Cerebellar nuclear complex (tissue), 1 donor: Measurements from ENCODE around the gene EPHA3.

ENCODE experiments used
- DNase-seq, 2 experiments: peaks; one replicate each; lab custom pipeline; 2025; lab: John Stamatoyannopoulos, UW

EPHA3 gene

DNA sequence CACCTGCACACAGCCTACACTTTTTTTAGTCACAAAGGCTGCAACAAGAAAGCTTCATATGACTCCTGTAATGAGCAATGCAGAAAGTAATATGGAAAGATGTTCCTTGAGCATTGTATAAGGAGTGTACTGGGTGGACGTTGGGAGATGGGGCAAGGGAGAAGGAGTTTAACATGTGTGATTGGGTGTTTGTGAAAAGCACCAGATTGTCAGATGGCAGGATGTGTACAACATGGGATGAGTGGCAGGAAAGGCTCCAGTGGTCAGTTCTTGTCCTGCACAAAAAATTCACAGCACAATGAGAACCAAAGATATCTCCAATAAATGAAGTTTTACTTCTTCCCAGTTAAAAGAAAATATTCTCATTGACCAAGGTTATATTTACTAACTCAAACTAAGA is 255.1 kb downstream of the EPHA3 start:
- no peak for DNase-seq

DNA sequence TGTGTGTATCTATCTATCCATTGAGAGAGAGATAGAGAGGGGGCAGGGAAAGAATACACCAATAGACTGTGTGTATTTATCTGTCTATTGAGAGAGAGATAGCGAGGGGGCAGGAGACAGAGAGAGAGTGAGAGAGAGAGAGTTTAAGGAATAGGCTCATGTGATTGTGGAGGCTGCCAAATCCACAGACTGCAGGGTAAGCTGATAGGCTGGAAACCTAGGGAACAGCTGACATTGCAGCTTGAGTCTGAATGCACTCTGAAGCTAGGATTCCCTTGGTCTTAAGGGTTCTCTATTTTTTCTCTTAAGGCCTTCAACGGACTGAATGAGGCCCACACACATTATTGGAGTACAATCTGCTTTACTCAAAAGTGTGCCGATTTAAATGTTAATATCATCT is 255.8 kb downstream of the EPHA3 start:
- DNase-seq: no peak

DNA sequence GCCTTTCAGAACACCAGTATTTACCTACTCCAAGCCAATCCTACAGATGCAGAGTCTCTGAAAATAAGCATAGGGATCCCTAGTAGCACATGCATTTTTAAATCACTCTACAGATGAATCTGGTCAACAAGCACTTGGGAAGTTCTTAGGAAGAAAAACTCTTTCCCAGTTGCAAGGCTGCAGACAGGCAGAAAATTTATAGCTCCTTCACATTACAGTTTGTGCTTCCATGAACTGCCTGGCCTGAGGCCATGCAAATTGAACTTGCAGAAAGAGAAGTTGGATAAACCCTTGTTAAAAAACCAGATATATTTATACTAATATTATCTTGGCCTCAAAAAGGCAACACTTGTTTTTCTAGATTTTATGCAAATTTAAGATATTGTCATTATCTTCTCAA is 256.9 kb downstream of the EPHA3 start:
- DNase-seq: no peak

GRCh38 chr3:89367166-89367565 is 259.7 kb downstream of the EPHA3 start:
- DNase-seq: no peak

GRCh38 chr3:89368846-89369245 is 261.4 kb downstream of the EPHA3 start:
- DNase-seq: no peak

- no peak for DNase-seq
These were observed 265.0 kb downstream of the EPHA3 start for GRCh38 chr3:89372456-89372855.

GRCh38 chr3:89373434-89373833 is 266.0 kb downstream of the EPHA3 start:
- DNase-seq: no peak

GRCh38 chr3:89375451-89375850 is 268.0 kb downstream of the EPHA3 start:
- no peak for DNase-seq

- no peak for DNase-seq
These were observed 272.6 kb downstream of the EPHA3 start for GRCh38 chr3:89380016-89380415.

- no peak for DNase-seq
These were observed 285.6 kb downstream of the EPHA3 start for GRCh38 chr3:89392991-89393390.

- no peak for DNase-seq
These were observed 288.0 kb downstream of the EPHA3 start for GRCh38 chr3:89395456-89395855.

DNA sequence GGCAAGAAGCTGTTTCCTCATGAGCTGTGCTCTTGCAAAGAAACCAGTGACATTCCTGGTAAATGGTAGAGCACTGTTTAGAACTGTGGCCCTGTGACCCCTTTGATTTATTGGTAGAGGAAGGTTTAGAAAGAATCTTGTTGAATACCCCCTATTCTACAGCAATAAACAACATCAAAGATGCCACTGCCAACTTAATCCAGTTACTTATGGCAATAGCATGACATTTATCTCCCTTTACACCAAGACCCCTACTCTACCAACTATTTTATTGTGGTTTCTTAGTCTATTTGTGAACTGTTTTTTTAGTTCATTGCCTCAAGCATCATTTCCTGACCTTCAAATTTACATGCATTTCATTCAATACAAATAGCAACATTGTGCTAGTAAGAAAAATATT is 288.6 kb downstream of the EPHA3 start:
- DNase-seq: no peak

DNA sequence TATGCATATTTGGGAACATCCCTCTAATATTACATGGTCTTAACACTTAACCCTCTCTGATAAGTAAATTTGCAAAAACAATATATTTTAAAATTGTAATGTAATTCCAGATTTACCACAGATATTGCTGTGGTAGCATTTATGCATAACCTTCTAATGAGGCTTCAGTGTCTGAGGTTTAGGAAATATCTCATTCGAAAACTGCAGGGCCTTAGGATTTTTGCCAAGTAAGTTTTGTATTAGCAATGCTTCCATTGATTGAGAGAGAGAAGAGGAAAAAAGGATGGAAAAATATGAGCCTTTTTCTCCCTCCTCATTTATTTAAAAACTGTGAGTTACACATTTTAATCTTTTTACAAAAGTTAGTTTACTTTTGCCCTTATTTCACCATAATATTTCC is 294.6 kb downstream of the EPHA3 start:
- no peak for DNase-seq

DNA sequence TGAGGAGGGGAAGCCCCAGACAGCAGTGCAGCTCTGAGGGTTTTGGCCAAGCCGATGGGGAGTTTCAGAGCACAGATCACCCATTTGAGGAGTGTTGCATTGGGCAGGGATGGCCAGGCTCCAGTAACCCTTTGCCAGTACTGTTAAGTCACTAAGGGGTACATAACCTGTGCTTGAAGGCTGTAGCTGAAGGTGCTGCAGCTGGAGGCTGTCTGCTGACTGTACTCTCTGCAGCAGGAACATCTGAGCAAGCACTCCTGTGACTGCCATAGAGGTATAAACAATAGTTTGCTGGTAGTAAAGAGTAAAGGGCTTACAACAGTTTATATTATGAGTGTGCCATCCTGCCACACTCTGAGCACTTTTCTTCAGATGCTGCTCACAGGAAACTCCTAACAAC is 297.8 kb downstream of the EPHA3 start:
- DNase-seq: no peak

GRCh38 chr3:89405593-89405992 is 298.2 kb downstream of the EPHA3 start:
- DNase-seq: no peak

- DNase-seq: no peak
These were observed 303.8 kb downstream of the EPHA3 start for GRCh38 chr3:89411201-89411600.

- no peak for DNase-seq
These were observed 306.8 kb downstream of the EPHA3 start for GRCh38 chr3:89414270-89414669.

- no peak for DNase-seq
These were observed 312.3 kb downstream of the EPHA3 start for GRCh38 chr3:89419647-89420241.

DNA sequence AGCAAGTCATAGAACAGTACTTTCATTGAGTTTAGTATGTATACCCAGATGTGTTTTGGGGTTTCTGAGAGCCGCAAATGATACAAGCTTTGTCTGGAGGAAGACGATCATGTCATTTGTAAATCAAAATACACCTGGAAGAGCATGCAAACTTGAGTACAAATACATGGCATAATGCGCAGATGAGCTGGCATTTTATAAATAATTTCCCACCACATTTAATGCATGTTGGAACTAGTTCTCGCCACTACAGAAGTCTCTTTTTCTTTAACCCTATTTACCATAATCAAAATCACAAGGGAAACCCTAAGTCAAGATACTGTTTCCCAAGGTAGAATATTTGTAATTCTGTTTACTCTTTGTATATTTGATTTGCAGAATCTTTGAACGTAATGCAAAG is 318.6 kb downstream of the EPHA3 start:
- no peak for DNase-seq

DNA sequence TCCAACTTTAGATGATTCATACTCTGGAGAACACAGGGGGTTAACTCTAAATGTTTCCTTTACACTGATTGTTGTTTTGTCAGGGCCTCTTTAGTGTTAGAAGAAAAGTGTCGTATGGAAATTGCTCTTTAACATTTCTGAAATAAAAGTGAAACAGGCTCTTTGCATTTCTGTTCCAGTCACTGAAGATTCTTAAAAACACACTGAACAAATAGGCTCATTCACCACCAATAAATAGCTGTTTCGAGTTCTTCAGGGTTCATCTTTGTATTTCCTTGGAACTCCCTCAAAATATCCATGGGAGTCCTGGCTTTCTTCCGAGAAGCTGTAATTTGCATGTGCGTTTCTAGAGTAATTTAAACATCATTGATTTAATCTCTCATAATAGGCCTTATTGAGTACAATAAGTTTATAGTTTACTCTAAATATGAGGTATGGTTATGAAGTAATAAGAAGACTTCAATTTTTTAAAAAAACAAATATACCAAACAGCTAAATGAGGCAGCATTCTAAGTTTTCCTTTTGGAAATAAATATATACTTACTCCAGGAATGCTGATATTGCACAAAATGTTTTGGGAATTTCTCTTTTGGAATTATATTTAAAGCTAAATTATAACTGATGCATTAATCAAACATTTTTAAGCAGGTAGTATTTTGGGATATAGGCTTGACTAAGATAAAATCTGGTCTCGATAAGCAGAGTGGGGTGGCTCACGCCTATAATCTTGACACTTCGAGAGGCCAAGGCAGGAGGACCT is 327.4 kb downstream of the EPHA3 start:
- no peak for DNase-seq

DNA sequence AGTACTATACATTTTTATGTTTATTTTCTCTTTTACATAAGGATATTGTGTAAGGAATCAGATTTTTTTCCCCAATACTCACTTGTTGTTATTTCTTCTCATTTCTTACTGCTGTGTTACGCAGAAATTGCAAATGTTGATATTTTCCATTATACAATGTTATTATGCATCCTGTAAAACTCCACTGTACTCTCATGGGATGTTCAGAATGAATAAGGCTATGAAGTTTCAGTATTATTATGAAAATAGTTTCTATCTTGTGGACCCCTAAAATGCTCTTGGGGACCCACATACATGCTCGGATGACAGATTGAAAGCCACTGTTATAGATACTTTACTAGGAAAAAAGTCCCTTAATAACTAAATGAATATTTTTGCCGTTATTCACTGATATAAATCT is 329.4 kb downstream of the EPHA3 start:
- no peak for DNase-seq

DNA sequence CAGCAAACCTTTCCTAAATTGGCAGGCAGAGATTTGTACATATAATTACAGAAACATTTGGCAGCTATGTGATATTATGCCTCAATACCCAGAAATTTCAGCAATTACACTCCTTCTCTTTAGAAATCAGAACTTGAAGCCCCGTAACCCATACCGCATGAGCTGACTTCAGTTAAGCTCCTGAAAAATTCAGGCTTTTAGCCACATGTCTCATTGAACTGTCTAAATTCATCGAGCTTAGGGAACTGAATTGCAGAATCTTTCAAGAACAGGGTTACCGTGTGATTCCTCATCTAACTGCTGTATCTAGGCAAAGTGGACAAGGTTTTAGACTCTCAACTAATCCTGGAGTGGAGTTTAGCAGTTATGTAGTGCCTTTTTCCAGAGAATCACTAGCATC is 333.0 kb downstream of the EPHA3 start:
- DNase-seq: no peak

GRCh38 chr3:89441141-89441540 is 333.7 kb downstream of the EPHA3 start:
- no peak for DNase-seq

DNA sequence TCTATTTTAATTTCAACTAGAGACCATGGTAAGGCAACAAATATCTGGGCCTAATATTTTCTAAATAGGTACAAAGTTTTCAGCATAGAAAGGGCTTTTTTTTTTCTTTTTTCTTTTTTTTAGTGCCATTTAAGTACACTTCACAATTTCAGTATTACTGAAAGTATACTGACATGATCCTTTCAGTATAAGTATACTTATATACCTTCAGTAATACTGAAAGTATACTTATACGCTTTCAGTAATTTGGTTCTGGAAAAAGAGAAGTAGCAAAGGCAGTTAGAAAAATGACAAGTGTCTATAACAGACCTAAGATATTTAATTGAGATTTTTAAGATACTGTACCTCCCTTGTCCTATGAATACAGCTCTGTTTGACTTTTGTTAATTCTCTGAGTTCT is 339.2 kb downstream of the EPHA3 start:
- no peak for DNase-seq
